SH-SY5Y (cell line): Measurements from ENCODE around the gene HOXA6.

Source experiments
- GATA2 ChIP-seq: IDR thresholded peaks from 2 replicates; pipeline ENCODE4 v1.6.1; 2011; ENCODE audit warnings: mild to moderate bottlenecking, low read depth, low read length
- GATA3 ChIP-seq: IDR thresholded peaks from 2 replicates; pipeline ENCODE4 v1.6.1; 2011; ENCODE audit warnings: low read depth, mild to moderate bottlenecking, low read length, moderate library complexity

DNA sequence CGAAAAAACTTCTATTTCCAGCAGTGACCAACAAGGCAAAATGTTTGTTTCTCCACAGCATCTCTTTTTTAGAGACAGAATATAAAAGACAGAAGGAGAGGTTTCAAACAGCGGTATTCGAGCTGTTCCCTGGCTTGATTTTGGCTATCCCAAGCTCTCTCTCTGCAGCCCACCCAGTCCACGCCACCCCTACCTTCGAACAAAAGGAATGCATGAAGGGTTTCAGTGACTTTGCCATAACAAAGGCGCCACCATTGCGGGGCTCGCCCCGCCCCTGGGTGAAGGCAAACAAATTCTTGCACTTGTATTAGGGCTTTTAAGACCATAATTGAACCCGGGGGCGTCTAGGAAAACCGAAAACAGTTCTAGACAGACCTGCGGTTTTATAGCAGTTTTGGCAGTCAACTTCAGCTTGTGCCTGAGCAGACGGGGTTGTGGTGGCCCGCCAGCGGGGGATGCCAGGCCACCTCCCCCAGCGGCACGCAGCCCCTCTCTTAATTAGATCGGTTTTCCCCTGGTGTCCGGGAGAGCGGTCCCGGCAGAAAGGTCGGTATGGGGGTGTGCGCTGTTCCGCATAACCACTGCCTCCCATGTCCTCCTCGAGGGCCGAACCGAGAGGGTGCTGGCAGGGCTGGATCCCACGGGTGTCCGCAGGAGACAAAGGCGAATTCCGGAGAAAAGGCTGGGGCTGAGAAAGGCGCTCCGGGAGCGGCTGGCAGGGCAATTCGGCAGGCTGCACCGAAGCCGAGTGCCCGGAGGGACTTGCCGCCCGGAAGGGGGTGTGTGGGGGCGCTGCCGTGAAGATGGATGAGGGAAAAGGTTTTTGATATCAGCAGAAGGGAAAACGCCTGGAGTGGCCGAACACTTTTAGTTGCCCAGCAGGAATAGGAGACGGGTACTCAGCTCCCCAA is 40.2 kb upstream of the HOXA6 start:
- TF ChIP-seq GATA3 (no peak), GATA2 (no peak)
